ENCODE results near the gene MYL6. TPM values are rescaled to one million over a fixed set of nuclear protein-coding genes. Genes with fewer than 3 reads are reported as not detected.
A peak's percentile ranks its signal among the peaks of the same experiment; 100 is the strongest.

MYL6 gene
- total and polyA plus RNA-seq, 9 of the 15 experiments (the other 6 are each of a cell fraction or from before 2014, with no cell fraction given): 557 to 1,664 (median 958) TPM

- TF ChIP-seq, protein P1, sequence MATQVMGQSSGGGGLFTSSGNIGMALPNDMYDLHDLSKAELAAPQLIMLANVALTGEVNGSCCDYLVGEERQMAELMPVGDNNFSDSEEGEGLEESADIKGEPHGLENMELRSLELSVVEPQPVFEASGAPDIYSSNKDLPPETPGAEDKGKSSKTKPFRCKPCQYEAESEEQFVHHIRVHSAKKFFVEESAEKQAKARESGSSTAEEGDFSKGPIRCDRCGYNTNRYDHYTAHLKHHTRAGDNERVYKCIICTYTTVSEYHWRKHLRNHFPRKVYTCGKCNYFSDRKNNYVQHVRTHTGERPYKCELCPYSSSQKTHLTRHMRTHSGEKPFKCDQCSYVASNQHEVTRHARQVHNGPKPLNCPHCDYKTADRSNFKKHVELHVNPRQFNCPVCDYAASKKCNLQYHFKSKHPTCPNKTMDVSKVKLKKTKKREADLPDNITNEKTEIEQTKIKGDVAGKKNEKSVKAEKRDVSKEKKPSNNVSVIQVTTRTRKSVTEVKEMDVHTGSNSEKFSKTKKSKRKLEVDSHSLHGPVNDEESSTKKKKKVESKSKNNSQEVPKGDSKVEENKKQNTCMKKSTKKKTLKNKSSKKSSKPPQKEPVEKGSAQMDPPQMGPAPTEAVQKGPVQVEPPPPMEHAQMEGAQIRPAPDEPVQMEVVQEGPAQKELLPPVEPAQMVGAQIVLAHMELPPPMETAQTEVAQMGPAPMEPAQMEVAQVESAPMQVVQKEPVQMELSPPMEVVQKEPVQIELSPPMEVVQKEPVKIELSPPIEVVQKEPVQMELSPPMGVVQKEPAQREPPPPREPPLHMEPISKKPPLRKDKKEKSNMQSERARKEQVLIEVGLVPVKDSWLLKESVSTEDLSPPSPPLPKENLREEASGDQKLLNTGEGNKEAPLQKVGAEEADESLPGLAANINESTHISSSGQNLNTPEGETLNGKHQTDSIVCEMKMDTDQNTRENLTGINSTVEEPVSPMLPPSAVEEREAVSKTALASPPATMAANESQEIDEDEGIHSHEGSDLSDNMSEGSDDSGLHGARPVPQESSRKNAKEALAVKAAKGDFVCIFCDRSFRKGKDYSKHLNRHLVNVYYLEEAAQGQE (IDR thresholded peaks at IDR 0.05; ENCODE audit: borderline replicate concordance): no peak
- TF ChIP-seq, protein P1 (CRISPR knock-in tag; IDR thresholded peaks at IDR 0.05; ENCODE audit: low read depth): peak; percentile 58; the same call in 1 of the 2 replicates
- no peak for TF ChIP-seq ZNF644 (tag; IDR thresholded peaks at IDR 0.05; ENCODE audit: low read depth)
- TF ChIP-seq SMAD2 (IDR thresholded peaks at IDR 0.05; ENCODE audit: low read depth, low read length): no peak
- no peak for TF ChIP-seq U2AF1 (optimal IDR thresholded peaks at IDR 0.05; ENCODE audit: low read depth, low read length)
- TF ChIP-seq, protein P2, sequence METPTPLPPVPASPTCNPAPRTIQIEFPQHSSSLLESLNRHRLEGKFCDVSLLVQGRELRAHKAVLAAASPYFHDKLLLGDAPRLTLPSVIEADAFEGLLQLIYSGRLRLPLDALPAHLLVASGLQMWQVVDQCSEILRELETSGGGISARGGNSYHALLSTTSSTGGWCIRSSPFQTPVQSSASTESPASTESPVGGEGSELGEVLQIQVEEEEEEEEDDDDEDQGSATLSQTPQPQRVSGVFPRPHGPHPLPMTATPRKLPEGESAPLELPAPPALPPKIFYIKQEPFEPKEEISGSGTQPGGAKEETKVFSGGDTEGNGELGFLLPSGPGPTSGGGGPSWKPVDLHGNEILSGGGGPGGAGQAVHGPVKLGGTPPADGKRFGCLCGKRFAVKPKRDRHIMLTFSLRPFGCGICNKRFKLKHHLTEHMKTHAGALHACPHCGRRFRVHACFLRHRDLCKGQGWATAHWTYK (CRISPR knock-in tag; IDR thresholded peaks at IDR 0.05): peak; percentile 85; the same call in 1 of the 2 replicates
- TF ChIP-seq POLR3A (IDR thresholded peaks at IDR 0.05; ENCODE audit: borderline replicate concordance, extremely low read depth, insufficient read depth, insufficient read length): no peak
- TF ChIP-seq KHSRP (IDR thresholded peaks at IDR 0.05): no peak
- TF ChIP-seq, protein P3, sequence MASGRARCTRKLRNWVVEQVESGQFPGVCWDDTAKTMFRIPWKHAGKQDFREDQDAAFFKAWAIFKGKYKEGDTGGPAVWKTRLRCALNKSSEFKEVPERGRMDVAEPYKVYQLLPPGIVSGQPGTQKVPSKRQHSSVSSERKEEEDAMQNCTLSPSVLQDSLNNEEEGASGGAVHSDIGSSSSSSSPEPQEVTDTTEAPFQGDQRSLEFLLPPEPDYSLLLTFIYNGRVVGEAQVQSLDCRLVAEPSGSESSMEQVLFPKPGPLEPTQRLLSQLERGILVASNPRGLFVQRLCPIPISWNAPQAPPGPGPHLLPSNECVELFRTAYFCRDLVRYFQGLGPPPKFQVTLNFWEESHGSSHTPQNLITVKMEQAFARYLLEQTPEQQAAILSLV (tag; IDR thresholded peaks at IDR 0.05): 0 out of 2 replicates have a peak, but pooled peaks have one; percentile 18
- TF ChIP-seq, protein P4, sequence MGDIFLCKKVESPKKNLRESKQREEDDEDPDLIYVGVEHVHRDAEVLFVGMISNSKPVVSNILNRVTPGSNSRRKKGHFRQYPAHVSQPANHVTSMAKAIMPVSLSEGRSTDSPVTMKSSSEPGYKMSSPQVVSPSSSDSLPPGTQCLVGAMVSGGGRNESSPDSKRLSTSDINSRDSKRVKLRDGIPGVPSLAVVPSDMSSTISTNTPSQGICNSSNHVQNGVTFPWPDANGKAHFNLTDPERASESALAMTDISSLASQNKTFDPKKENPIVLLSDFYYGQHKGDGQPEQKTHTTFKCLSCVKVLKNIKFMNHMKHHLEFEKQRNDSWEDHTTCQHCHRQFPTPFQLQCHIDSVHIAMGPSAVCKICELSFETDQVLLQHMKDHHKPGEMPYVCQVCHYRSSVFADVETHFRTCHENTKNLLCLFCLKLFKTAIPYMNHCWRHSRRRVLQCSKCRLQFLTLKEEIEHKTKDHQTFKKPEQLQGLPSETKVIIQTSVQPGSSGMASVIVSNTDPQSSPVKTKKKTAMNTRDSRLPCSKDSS (IDR thresholded peaks at IDR 0.05; ENCODE audit: low read depth, partially characterized antibody): no peak
- no peak for TF ChIP-seq POLR3G (IDR thresholded peaks at IDR 0.05; ENCODE audit: extremely low read depth, insufficient read length, insufficient replicate concordance)
- peak; percentile 79; the same call in 1 of the 2 replicates for TF ChIP-seq TSC22D4 (tag; IDR thresholded peaks at IDR 0.05)
- TF ChIP-seq ARID1B (IDR thresholded peaks at IDR 0.05): peak; percentile 37
- TF ChIP-seq ZNF561 (CRISPR knock-in tag; conservative IDR thresholded peaks at IDR 0.05): no peak
- TF ChIP-seq RBBP5 (IDR thresholded peaks at IDR 0.05; ENCODE audit: borderline replicate concordance, insufficient read depth, low read length, poor library complexity, severe bottlenecking): peak; percentile 98
Observed at GRCh38 chr12:56116267-56117081, 41.7 kb upstream of the MYL6 start, which contains the start of gene RPL41 (continued).

Measured in K562 (cell line).